IMR-90 (cell line): Measurements from ENCODE around the gene EPM2AIP1. TPM values are rescaled to one million over a fixed set of nuclear protein-coding genes. Genes with fewer than 3 reads are reported as not detected.

Experiments used
- ATAC-seq: fragments of 200-7000 bp; cut with Tn5 transposase; 2 replicates; pipeline ENCODE4 v1.9.1; 2020; ENCODE audit warnings: low read depth, mild to moderate bottlenecking, moderate library complexity
- BruUV-seq: library from RNA; stranded (reverse); fragments of 400-500 nt; replicated peaks from 2 replicates; lab custom pipeline; 2021; lab: Mats Ljungman, UMichigan
- CTCF ChIA-PET: fragments of 300-600 bp; formaldehyde crosslinking; extraction: SDS; loops from one replicate; lab custom pipeline; 2021; ENCODE audit warnings: antibody characterized with exemption; lab: Yijun Ruan, JAX
- POLR2A ChIA-PET: fragments of 300-600 bp; sonication (Branson Sonifier 250); formaldehyde crosslinking; loops from one replicate; lab custom pipeline; 2022; ENCODE audit warnings: antibody characterized with exemption; ENCODE audit not compliant: unreplicated experiment; lab: Charles Lee
- DNase-seq: peaks from one replicate; pipeline ENCODE4 v3.0.0; 2013
- H2AFZ ChIP-seq: replicated peaks from 2 replicates; pipeline ENCODE3; 2013; ENCODE audit warnings: low read length, mild to moderate bottlenecking; ENCODE audit not compliant: poor library complexity
- H2AK5ac ChIP-seq: 2 replicates; pipeline ENCODE4 v1.6.1; 2013; ENCODE audit warnings: low read depth, low read length, inconsistent platforms
- H2AK9ac ChIP-seq: replicated peaks from 2 replicates; pipeline ENCODE3; 2013; ENCODE audit warnings: mild to moderate bottlenecking, low read depth, low read length, moderate library complexity; ENCODE audit not compliant: poor library complexity
- H2BK120ac ChIP-seq: 2 replicates; pipeline ENCODE4 v1.6.1; 2013; ENCODE audit warnings: low read depth, low read length, inconsistent platforms
- H2BK15ac ChIP-seq: 3 replicates; pipeline ENCODE4 v1.6.1; 2013; ENCODE audit warnings: low read depth, low read length, inconsistent platforms
- H2BK20ac ChIP-seq: 2 replicates; pipeline ENCODE4 v1.6.1; 2013; ENCODE audit warnings: low read depth, mild to moderate bottlenecking, inconsistent platforms, low read length, moderate library complexity
- H2BK5ac ChIP-seq: 2 replicates; pipeline ENCODE4 v1.6.1; 2013; ENCODE audit warnings: mild to moderate bottlenecking, low read depth, low read length, inconsistent platforms; ENCODE audit not compliant: poor library complexity, severe bottlenecking
- H3K14ac ChIP-seq: replicated peaks from 2 replicates; pipeline ENCODE4 v1.6.1; 2013; ENCODE audit warnings: low read depth, low read length, inconsistent platforms
- H3K18ac ChIP-seq: 2 replicates; pipeline ENCODE4 v1.6.1; 2013; ENCODE audit warnings: low read depth, low read length, control low read depth
- H3K23ac ChIP-seq: 2 replicates; pipeline ENCODE4 v1.6.1; 2013; ENCODE audit warnings: low read depth, low read length, inconsistent platforms
- H3K27ac ChIP-seq: 2 replicates; pipeline ENCODE4 v1.5.1; 2013; ENCODE audit warnings: mild to moderate bottlenecking, control low read depth, low read length; ENCODE audit not compliant: insufficient read depth
- H3K27me3 ChIP-seq: 2 replicates; pipeline ENCODE4 v1.6.1; 2013; ENCODE audit warnings: low read length; ENCODE audit not compliant: control insufficient read depth, insufficient read depth
- H3K36me3 ChIP-seq: 2 replicates; pipeline ENCODE4 v1.6.1; 2013; ENCODE audit warnings: low read length, mixed read lengths; ENCODE audit not compliant: control insufficient read depth, insufficient read depth
- H3K4ac ChIP-seq: 2 replicates; pipeline ENCODE4 v1.6.1; 2013; ENCODE audit warnings: low read depth, low read length, inconsistent platforms
- H3K4me1 ChIP-seq: 2 replicates; pipeline ENCODE4 v1.6.1; 2013; ENCODE audit warnings: low read length, mixed read lengths; ENCODE audit not compliant: control insufficient read depth, insufficient read depth
- H3K4me2 ChIP-seq: 2 replicates; pipeline ENCODE4 v1.6.1; 2013; ENCODE audit warnings: low read depth, mild to moderate bottlenecking, control low read depth, low read length, moderate library complexity
- H3K4me3 ChIP-seq: 2 replicates; pipeline ENCODE4 v1.5.1; 2013; ENCODE audit warnings: low read depth, mild to moderate bottlenecking, control low read depth, low read length, moderate library complexity; ENCODE audit not compliant: insufficient read depth
- H3K56ac ChIP-seq: 2 replicates; pipeline ENCODE4 v1.6.1; 2013; ENCODE audit warnings: low read length, inconsistent platforms; ENCODE audit not compliant: insufficient read depth; ENCODE audit errors: extremely low read depth
- H3K79me1 ChIP-seq, 2 experiments: 2 replicates each; pipeline ENCODE4 v1.6.1; 2013; ENCODE audit warnings: low read length in 2 of 2, inconsistent platforms in 1 of 2, low read depth in 1 of 2
- H3K9ac ChIP-seq: 2 replicates; pipeline ENCODE4 v1.6.1; 2013; ENCODE audit warnings: low read depth, low read length, control low read depth
- H3K9me1 ChIP-seq: 2 replicates; pipeline ENCODE4 v1.6.1; 2013; ENCODE audit warnings: low read length, inconsistent platforms; ENCODE audit not compliant: insufficient read depth
- H3K9me3 ChIP-seq: 2 replicates; pipeline ENCODE4 v1.6.1; 2013; ENCODE audit warnings: low read length; ENCODE audit not compliant: control insufficient read depth, insufficient read depth
- H4K20me1 ChIP-seq: 2 replicates; pipeline ENCODE4 v1.6.1; 2013; ENCODE audit warnings: low read length, inconsistent platforms; ENCODE audit not compliant: insufficient read depth
- H4K5ac ChIP-seq: 2 replicates; pipeline ENCODE4 v1.6.1; 2013; ENCODE audit warnings: mild to moderate bottlenecking, low read depth, low read length, control low read depth
- H4K8ac ChIP-seq, 2 experiments: 2 replicates each; pipeline ENCODE4 v1.6.1; 2013; ENCODE audit warnings: low read depth in 2 of 2, low read length in 2 of 2, control low read depth in 1 of 2, inconsistent platforms in 1 of 2
- H4K91ac ChIP-seq: 2 replicates; pipeline ENCODE4 v1.6.1; 2013; ENCODE audit warnings: low read depth, low read length, inconsistent platforms; ENCODE audit not compliant: insufficient read depth
- BHLHE40 ChIP-seq: fragments of 150-350 bp; IDR thresholded peaks from 2 replicates; pipeline ENCODE4 v1.6.1; 2016; ENCODE audit warnings: mild to moderate bottlenecking, low read depth, low read length
- CEBPB ChIP-seq: IDR thresholded peaks from 2 replicates; pipeline ENCODE4 v1.6.1; 2012; ENCODE audit warnings: low read depth, low read length, improper control_type of control experiment
- CHD1 ChIP-seq: IDR thresholded peaks from 2 replicates; pipeline ENCODE4 v1.6.1; 2012; ENCODE audit warnings: low read depth, low read length, improper control_type of control experiment
- FOS ChIP-seq: fragments of 150-350 bp; IDR thresholded peaks from 2 replicates; pipeline ENCODE4 v1.6.1; 2016; ENCODE audit warnings: low read depth, low read length
- MAFK ChIP-seq: IDR thresholded peaks from 2 replicates; pipeline ENCODE4 v1.6.1; 2012; ENCODE audit warnings: low read depth, low read length, improper control_type of control experiment
- MAZ ChIP-seq: IDR thresholded peaks from 2 replicates; pipeline ENCODE4 v1.6.1; 2012; ENCODE audit warnings: low read depth, mild to moderate bottlenecking, low read length, improper control_type of control experiment, moderate library complexity, borderline replicate concordance
- MXI1 ChIP-seq: IDR thresholded peaks from 2 replicates; pipeline ENCODE4 v1.6.1; 2012; ENCODE audit warnings: low read depth, mild to moderate bottlenecking, low read length, moderate library complexity, borderline replicate concordance
- NFE2L2 ChIP-seq: fragments of 150-350 bp; IDR thresholded peaks from 2 replicates; pipeline ENCODE4 v1.6.1; 2016; ENCODE audit warnings: low read depth, mild to moderate bottlenecking, low read length
- RAD21 ChIP-seq: IDR thresholded peaks from 2 replicates; pipeline ENCODE4 v1.6.1; 2012; ENCODE audit warnings: low read length, improper control_type of control experiment
- RCOR1 ChIP-seq: IDR thresholded peaks from 2 replicates; pipeline ENCODE4 v1.6.1; 2012; ENCODE audit warnings: mild to moderate bottlenecking, low read length, improper control_type of control experiment; ENCODE audit not compliant: insufficient replicate concordance
- RFX5 ChIP-seq: IDR thresholded peaks from 2 replicates; pipeline ENCODE4 v1.8.0; 2012; ENCODE audit warnings: low read depth, mild to moderate bottlenecking, low read length, moderate library complexity
- SMC3 ChIP-seq: fragments of 150-350 bp; IDR thresholded peaks from 2 replicates; pipeline ENCODE4 v1.6.1; 2016; ENCODE audit warnings: low read depth, mild to moderate bottlenecking, antibody characterized with exemption, low read length, moderate library complexity
- WGBS, 2 experiments: methylation state at CpG; one replicate each; pipeline versions ENCODE4 v1.1.5 to v1.1.7; 2013; ENCODE audit warnings: missing lambda C conversion rate in 2 of 2; ENCODE audit not compliant: insufficient read length in 1 of 2; ENCODE audit errors: extremely low coverage in 2 of 2; 5-methylcytosine and 5-hydroxymethylcytosine counted together
- dilution Hi-C: fragments of 300-500 bp; cut with HindIII; formaldehyde crosslinking; loops from one replicate; pipeline ENCODE4 v1.14.3; 2018; ENCODE audit warnings: low sequenced_read_pairs; ENCODE audit not compliant: unreplicated experiment
- in situ Hi-C: fragments of 300-500 bp; cut with MboI; formaldehyde crosslinking; loops from 3 replicates; pipeline ENCODE4 v1.14.3; 2019; ENCODE audit warnings: low sequenced_read_pairs, inconsistent platforms, mixed read lengths
- intact Hi-C: fragments of 100-400 bp; cut with micrococcal nuclease; formaldehyde crosslinking; loops from 2 replicates; pipeline ENCODE4 v1.10.0; 2022
- polyA plus RNA-seq, 3 experiments: library from polyadenylated mRNA; depleted of rRNA; stranded (reverse); fragments of >200 nt; gene quantifications; 2 replicates each; pipeline ENCODE4 v1.2.3, GENCODE V29; 2012; ENCODE audit warnings: low replicate concordance in 1 of 3
- total RNA-seq: library from RNA; depleted of rRNA; stranded (reverse); fragments of >200 nt; gene quantifications from 2 replicates; pipeline ENCODE4 v1.2.3, GENCODE V29; 2012
- TF ChIP-seq, protein P1 (sequence below): conservative IDR thresholded peaks from 2 replicates; pipeline ENCODE4 v1.5.1; 2012; ENCODE audit warnings: mild to moderate bottlenecking, low read depth, low read length, improper control_type of control experiment
- TF ChIP-seq, protein P2 (sequence below): fragments of 150-350 bp; IDR thresholded peaks from 2 replicates; pipeline ENCODE4 v1.6.1; 2016; ENCODE audit warnings: low read depth, mild to moderate bottlenecking, low read length, moderate library complexity, borderline replicate concordance
- TF ChIP-seq, protein P3 (sequence below): fragments of 150-350 bp; IDR thresholded peaks from 2 replicates; pipeline ENCODE4 v1.6.1; 2017; ENCODE audit warnings: mild to moderate bottlenecking, antibody characterized with exemption, low read length, low read depth

Gene EPM2AIP1
- total and polyA plus RNA-seq, 2 of the 4 experiments (the other 2 are of a cell fraction) = 6.4 to 13.4 TPM

DNA sequence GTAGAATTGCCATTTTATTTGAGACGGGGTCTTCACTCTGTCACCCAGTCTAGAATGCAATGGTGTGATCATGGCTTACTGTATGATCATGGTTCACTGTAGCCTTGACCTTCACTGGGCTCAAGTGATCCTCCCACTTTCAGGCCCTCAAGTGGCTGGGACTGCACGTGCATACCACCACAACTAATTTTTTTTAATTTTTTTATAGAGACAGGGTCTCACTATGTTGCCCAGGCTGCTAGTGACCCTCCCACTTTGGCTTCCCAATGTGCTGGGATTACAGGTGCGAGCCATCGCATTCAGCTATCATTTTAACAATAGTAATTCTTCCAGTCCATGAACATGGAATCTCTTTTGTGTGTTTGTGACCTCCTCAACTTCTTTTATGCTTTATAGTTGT is 11.9 kb downstream of the EPM2AIP1 start:
- Histone ChIP-seq H2AFZ (no peak overlapping the region), H3K18ac (no peak overlapping the region), H2BK120ac (no peak overlapping the region), H2BK15ac (no peak overlapping the region), H3K27me3 (no peaks in the 10 kb centered on the region), H3K79me1 (no peaks in the 10 kb centered on the region; a peak in 1 of 4 replicates), H3K4me2 (no peak overlapping the region), H4K5ac (no peak overlapping the region), H4K91ac (no peak overlapping the region), H3K4me3 (no peak overlapping the region), H3K23ac (no peak overlapping the region), H2BK5ac (no peak overlapping the region), H2BK20ac (no peak overlapping the region), H3K36me3 (peaks cover 19% of the 10 kb centered on the region), H4K8ac (no peak overlapping the region), H3K9me3 (no peaks in the 10 kb centered on the region; the same call in none of the 2 replicates), H3K56ac (no peak overlapping the region), H3K4ac (no peak overlapping the region), H3K27ac (no peak overlapping the region), H2AK5ac (no peak overlapping the region), H3K9me1 (no peaks in the 10 kb centered on the region), H3K4me1 (no peaks in the 10 kb centered on the region), H3K9ac (no peak overlapping the region), H2AK9ac (no peak overlapping the region), H3K14ac (no peak overlapping the region), H4K20me1 (no peaks in the 10 kb centered on the region)
- intact Hi-C loops (no loop called here), dilution Hi-C loops (no loop called here), in situ Hi-C loops (no loop called here)
- WGBS, 2 experiments = no CpG with 5 or more reads among the region's 4 CpGs
- ATAC-seq (no peak), DNase-seq (no peak)
- ChIA-PET CTCF (interaction anchor here (0.6 to 1.1 kb wide), 2 partner anchors 9 to 188 kb away, joined by 3 to 4 read pairs; no protein-coding TSS in a partner anchor), POLR2A (no interaction called here)
- no TSS peak for BruUV-seq
- TF ChIP-seq FOS (no peak), MAZ (no peak), RCOR1 (no peak), MAFK (no peak), MXI1 (no peak), CHD1 (no peak), RAD21 (no peak), BHLHE40 (no peak), RFX5 (no peak), NFE2L2 (no peak), SMC3 (no peak), CEBPB (no peak)
- TF ChIP-seq, protein P1, sequence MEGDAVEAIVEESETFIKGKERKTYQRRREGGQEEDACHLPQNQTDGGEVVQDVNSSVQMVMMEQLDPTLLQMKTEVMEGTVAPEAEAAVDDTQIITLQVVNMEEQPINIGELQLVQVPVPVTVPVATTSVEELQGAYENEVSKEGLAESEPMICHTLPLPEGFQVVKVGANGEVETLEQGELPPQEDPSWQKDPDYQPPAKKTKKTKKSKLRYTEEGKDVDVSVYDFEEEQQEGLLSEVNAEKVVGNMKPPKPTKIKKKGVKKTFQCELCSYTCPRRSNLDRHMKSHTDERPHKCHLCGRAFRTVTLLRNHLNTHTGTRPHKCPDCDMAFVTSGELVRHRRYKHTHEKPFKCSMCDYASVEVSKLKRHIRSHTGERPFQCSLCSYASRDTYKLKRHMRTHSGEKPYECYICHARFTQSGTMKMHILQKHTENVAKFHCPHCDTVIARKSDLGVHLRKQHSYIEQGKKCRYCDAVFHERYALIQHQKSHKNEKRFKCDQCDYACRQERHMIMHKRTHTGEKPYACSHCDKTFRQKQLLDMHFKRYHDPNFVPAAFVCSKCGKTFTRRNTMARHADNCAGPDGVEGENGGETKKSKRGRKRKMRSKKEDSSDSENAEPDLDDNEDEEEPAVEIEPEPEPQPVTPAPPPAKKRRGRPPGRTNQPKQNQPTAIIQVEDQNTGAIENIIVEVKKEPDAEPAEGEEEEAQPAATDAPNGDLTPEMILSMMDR = no peak
- TF ChIP-seq, protein P2, sequence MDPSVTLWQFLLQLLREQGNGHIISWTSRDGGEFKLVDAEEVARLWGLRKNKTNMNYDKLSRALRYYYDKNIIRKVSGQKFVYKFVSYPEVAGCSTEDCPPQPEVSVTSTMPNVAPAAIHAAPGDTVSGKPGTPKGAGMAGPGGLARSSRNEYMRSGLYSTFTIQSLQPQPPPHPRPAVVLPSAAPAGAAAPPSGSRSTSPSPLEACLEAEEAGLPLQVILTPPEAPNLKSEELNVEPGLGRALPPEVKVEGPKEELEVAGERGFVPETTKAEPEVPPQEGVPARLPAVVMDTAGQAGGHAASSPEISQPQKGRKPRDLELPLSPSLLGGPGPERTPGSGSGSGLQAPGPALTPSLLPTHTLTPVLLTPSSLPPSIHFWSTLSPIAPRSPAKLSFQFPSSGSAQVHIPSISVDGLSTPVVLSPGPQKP = no peak
- TF ChIP-seq, protein P3, sequence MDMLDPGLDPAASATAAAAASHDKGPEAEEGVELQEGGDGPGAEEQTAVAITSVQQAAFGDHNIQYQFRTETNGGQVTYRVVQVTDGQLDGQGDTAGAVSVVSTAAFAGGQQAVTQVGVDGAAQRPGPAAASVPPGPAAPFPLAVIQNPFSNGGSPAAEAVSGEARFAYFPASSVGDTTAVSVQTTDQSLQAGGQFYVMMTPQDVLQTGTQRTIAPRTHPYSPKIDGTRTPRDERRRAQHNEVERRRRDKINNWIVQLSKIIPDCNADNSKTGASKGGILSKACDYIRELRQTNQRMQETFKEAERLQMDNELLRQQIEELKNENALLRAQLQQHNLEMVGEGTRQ = no peak
